Neural progenitor cell (in vitro differentiated cells): ENCODE measurements around the gene STK10. TPM values are rescaled to one million over a fixed set of nuclear protein-coding genes. Genes with fewer than 3 reads are reported as not detected.
"Not testable (repeated sequence)": the region's sequence is repeated elsewhere in the genome, so short reads cannot be mapped to it uniquely, and the experiment has no call there.

Experiments
- DNase-seq: peaks from one replicate; pipeline ENCODE4 v3.0.0-alpha.2; 2016; ENCODE audit warnings: low spot score
- H2AFZ ChIP-seq: fragments of 200-600 bp; sonication (generic); replicated peaks from 2 replicates; pipeline ENCODE4 v1.6.1; 2016; ENCODE audit warnings: antibody characterized with exemption
- H3F3A ChIP-seq: fragments of 200-600 bp; sonication (generic); 2 replicates; pipeline ENCODE4 v1.6.1; 2016; ENCODE audit warnings: antibody characterized with exemption, low read depth
- H3K27ac ChIP-seq: fragments of 200-600 bp; sonication (generic); 2 replicates; pipeline ENCODE4 v1.5.1; 2016; ENCODE audit warnings: mild to moderate bottlenecking
- H3K27me3 ChIP-seq: fragments of 200-600 bp; sonication (generic); 2 replicates; pipeline ENCODE4 v1.6.1; 2016; ENCODE audit warnings: mild to moderate bottlenecking, moderate library complexity
- H3K36me3 ChIP-seq: fragments of 200-600 bp; sonication (generic); 2 replicates; pipeline ENCODE4 v1.5.1; 2016
- H3K4me1 ChIP-seq: fragments of 200-600 bp; sonication (generic); 2 replicates; pipeline ENCODE4 v1.6.1; 2016; ENCODE audit warnings: mixed run types
- H3K4me2 ChIP-seq: fragments of 200-600 bp; sonication (generic); 2 replicates; pipeline ENCODE4 v1.6.1; 2016
- H3K4me3 ChIP-seq: fragments of 200-600 bp; sonication (generic); 2 replicates; pipeline ENCODE4 v1.5.1; 2016
- H3K79me2 ChIP-seq: fragments of 200-600 bp; sonication (generic); 2 replicates; pipeline ENCODE4 v1.6.1; 2016; ENCODE audit warnings: low read depth
- H3K9ac ChIP-seq: fragments of 200-600 bp; sonication (generic); 2 replicates; pipeline ENCODE4 v1.6.1; 2016
- H3K9me3 ChIP-seq: fragments of 200-600 bp; sonication (generic); 2 replicates; pipeline ENCODE4 v1.5.1; 2016; ENCODE audit warnings: low read depth
- H4K20me1 ChIP-seq: fragments of 200-600 bp; sonication (generic); 2 replicates; pipeline ENCODE4 v1.6.1; 2016; ENCODE audit warnings: low read depth
- H3K27ac Mint-ChIP-seq: 3 replicates; pipeline ENCODE4 v1.8.0; 2021; ENCODE audit warnings: mixed read lengths
- H3K27me3 Mint-ChIP-seq: 2 replicates; pipeline ENCODE4 v1.8.0; 2022; ENCODE audit warnings: low read depth, mild to moderate bottlenecking, inconsistent platforms, moderate library complexity, mixed read lengths; ENCODE audit not compliant: insufficient read depth
- H3K36me3 Mint-ChIP-seq: 3 replicates; pipeline ENCODE4 v1.8.0; 2021; ENCODE audit warnings: mixed read lengths
- H3K4me1 Mint-ChIP-seq: 3 replicates; pipeline ENCODE4 v1.8.0; 2021; ENCODE audit warnings: mixed read lengths
- H3K4me3 Mint-ChIP-seq: 3 replicates; pipeline ENCODE4 v1.8.0; 2021; ENCODE audit warnings: mild to moderate bottlenecking, moderate library complexity, mixed read lengths
- H3K9me3 Mint-ChIP-seq: 3 replicates; pipeline ENCODE4 v1.8.0; 2020; ENCODE audit warnings: mixed read lengths
- CTCF ChIP-seq: fragments of 200-600 bp; sonication (generic); IDR thresholded peaks from 2 replicates; pipeline ENCODE4 v1.5.1; 2017; ENCODE audit warnings: antibody characterized with exemption, mild to moderate bottlenecking
- EZH2 ChIP-seq: fragments of 200-600 bp; sonication (generic); IDR thresholded peaks from 2 replicates; pipeline ENCODE4 v1.6.1; 2017; ENCODE audit warnings: antibody characterized with exemption, mild to moderate bottlenecking, moderate library complexity
- EZH2phosphoT487 ChIP-seq: fragments of 200-600 bp; sonication (generic); IDR thresholded peaks from 2 replicates; pipeline ENCODE4 v1.6.1; 2017; ENCODE audit warnings: antibody characterized with exemption
- total RNA-seq: library from RNA; depleted of rRNA; stranded (reverse); fragments of >200 nt; gene quantifications from 2 replicates; pipeline ENCODE4 v1.2.3, GENCODE V29; 2015; ENCODE audit warnings: low replicate concordance

STK10 gene
- total RNA-seq, 1 donor from 2014 or later, result 4.4 TPM

GRCh38 chr5:172159016-172159415 is 29.0 kb downstream of the STK10 start:
- Histone ChIP-seq H3K27me3 (no peaks in the 10 kb centered on the region), H2AFZ (no peak overlapping the region), H3F3A (peaks cover 7% of the 10 kb centered on the region), H3K27ac (no peak overlapping the region), H3K9me3 (no peaks in the 10 kb centered on the region), H3K79me2 (no peaks in the 10 kb centered on the region), H3K4me1 (no peaks in the 10 kb centered on the region), H3K9ac (no peak overlapping the region), H3K4me2 (no peak overlapping the region), H4K20me1 (no peaks in the 10 kb centered on the region), H3K4me3 (no peak overlapping the region), H3K36me3 (no peaks in the 10 kb centered on the region)
- peaks cover 6% of the 10 kb centered on the region for H3K36me3 Mint-ChIP-seq
- peaks cover 10% of the 10 kb centered on the region for H3K4me1 Mint-ChIP-seq
- TF ChIP-seq EZH2, result no peak
- no peak for TF ChIP-seq CTCF
- TF ChIP-seq EZH2phosphoT487, result no peak
- H3K27me3 Mint-ChIP-seq, result peaks cover 7% of the 10 kb centered on the region
- no peak overlapping the region for H3K4me3 Mint-ChIP-seq
- H3K9me3 Mint-ChIP-seq, result no peaks in the 10 kb centered on the region
- DNase-seq, result no peak
- H3K27ac Mint-ChIP-seq, result no peak overlapping the region

GRCh38 chr5:172156541-172156994 is 31.5 kb downstream of the STK10 start:
- Histone ChIP-seq H3K79me2 (no peaks in the 10 kb centered on the region), H3K4me1 (no peaks in the 10 kb centered on the region), H4K20me1 (no peaks in the 10 kb centered on the region), H3K9me3 (no peaks in the 10 kb centered on the region), H3K4me2 (no peak overlapping the region), H3K4me3 (no peak overlapping the region), H3K27ac (no peak overlapping the region), H3F3A (no peaks in the 10 kb centered on the region), H2AFZ (no peak overlapping the region), H3K27me3 (no peaks in the 10 kb centered on the region), H3K9ac (no peak overlapping the region), H3K36me3 (no peaks in the 10 kb centered on the region)
- H3K27ac Mint-ChIP-seq, result peak overlapping the region; percentile 36
- no peak for DNase-seq
- H3K36me3 Mint-ChIP-seq, result peaks cover 6% of the 10 kb centered on the region
- H3K4me3 Mint-ChIP-seq, result no peak overlapping the region
- peaks cover 8% of the 10 kb centered on the region for H3K27me3 Mint-ChIP-seq
- H3K9me3 Mint-ChIP-seq, result no peaks in the 10 kb centered on the region
- TF ChIP-seq CTCF (no peak), EZH2 (no peak), EZH2phosphoT487 (no peak)
- H3K4me1 Mint-ChIP-seq, result peaks cover 5% of the 10 kb centered on the region

GRCh38 chr5:172155101-172155500 is 32.9 kb downstream of the STK10 start:
- not testable (repeated sequence) for H3K27me3 ChIP-seq, DNase-seq, H3K79me2 ChIP-seq

GRCh38 chr5:172153695-172154094 is 34.3 kb downstream of the STK10 start:
- Mint-ChIP-seq H3K4me3 (no peak overlapping the region), H3K27ac (no peak overlapping the region), H3K36me3 (peaks cover 6% of the 10 kb centered on the region), H3K9me3 (no peaks in the 10 kb centered on the region), H3K4me1 (peaks cover 8% of the 10 kb centered on the region), H3K27me3 (peaks cover 5% of the 10 kb centered on the region)
- no peak overlapping the region for H3K9ac ChIP-seq
- H3K27me3 ChIP-seq, result no peaks in the 10 kb centered on the region
- no peaks in the 10 kb centered on the region for H3K4me1 ChIP-seq
- no peak overlapping the region for H3K27ac ChIP-seq
- no peaks in the 10 kb centered on the region for H4K20me1 ChIP-seq
- H3K4me2 ChIP-seq, result no peak overlapping the region
- H3K79me2 ChIP-seq, result no peaks in the 10 kb centered on the region
- no peaks in the 10 kb centered on the region for H3K9me3 ChIP-seq
- TF ChIP-seq CTCF (no peak), EZH2 (no peak)
- no peak for DNase-seq
- no peaks in the 10 kb centered on the region for H3F3A ChIP-seq
- no peaks in the 10 kb centered on the region for H3K36me3 ChIP-seq
- no peak overlapping the region for H3K4me3 ChIP-seq
- no peak overlapping the region for H2AFZ ChIP-seq

More at GRCh38 chr5:172155101-172155500, 32.9 kb downstream of the STK10 start:
- H3K27ac Mint-ChIP-seq, H3K4me2 ChIP-seq, H3K9me3 Mint-ChIP-seq, H2AFZ ChIP-seq, H3K4me3 ChIP-seq, H3K27me3 Mint-ChIP-seq, H4K20me1 ChIP-seq, H3F3A ChIP-seq, H3K36me3 Mint-ChIP-seq, H3K27ac ChIP-seq, H3K9me3 ChIP-seq, H3K4me1 Mint-ChIP-seq, H3K4me3 Mint-ChIP-seq, H3K4me1 ChIP-seq, H3K9ac ChIP-seq, H3K36me3 ChIP-seq: not testable (repeated sequence)
